Left forelimb (tissue), 1 donor: Measurements from ENCODE around the gene MKLN1.

Source experiments
- DNase-seq: peaks from one replicate; pipeline ENCODE4 v3.0.0-alpha.2; 2018; ENCODE audit warnings: low spot score

MKLN1 gene

GRCh38 chr7:131354390-131354789 lies 26.7 kb downstream of the MKLN1 start:
- no peak for DNase-seq

GRCh38 chr7:131355917-131356777 lies 28.5 kb downstream of the MKLN1 start:
- no peak for DNase-seq

GRCh38 chr7:131357282-131357880 lies 29.7 kb downstream of the MKLN1 start:
- DNase-seq: no peak

GRCh38 chr7:131358636-131359035 lies 31.0 kb downstream of the MKLN1 start:
- no peak for DNase-seq

- DNase-seq: no peak
These were observed 31.6 kb downstream of the MKLN1 start for GRCh38 chr7:131359136-131359776.

- DNase-seq: no peak
These were observed 36.0 kb downstream of the MKLN1 start for GRCh38 chr7:131363719-131364118.

GRCh38 chr7:131364767-131365344 lies 37.2 kb downstream of the MKLN1 start:
- DNase-seq: no peak

GRCh38 chr7:131365838-131366237 lies 38.2 kb downstream of the MKLN1 start:
- DNase-seq: no peak

GRCh38 chr7:131369354-131369753 lies 41.7 kb downstream of the MKLN1 start:
- no peak for DNase-seq

GRCh38 chr7:131370523-131370968 lies 42.9 kb downstream of the MKLN1 start:
- DNase-seq: no peak

GRCh38 chr7:131371411-131371810 lies 43.7 kb downstream of the MKLN1 start:
- DNase-seq: no peak

- DNase-seq: no peak
These were observed 44.9 kb downstream of the MKLN1 start for GRCh38 chr7:131372554-131372953.

GRCh38 chr7:131374821-131375220 lies 47.1 kb downstream of the MKLN1 start:
- DNase-seq: no peak

GRCh38 chr7:131381069-131381838 lies 53.6 kb downstream of the MKLN1 start:
- no peak for DNase-seq

GRCh38 chr7:131383417-131384285 lies 56.0 kb downstream of the MKLN1 start:
- DNase-seq: no peak

- no peak for DNase-seq
These were observed 56.6 kb downstream of the MKLN1 start for GRCh38 chr7:131384286-131384635.

- DNase-seq: no peak
These were observed 57.4 kb downstream of the MKLN1 start for GRCh38 chr7:131385039-131385605.

GRCh38 chr7:131388126-131388525 lies 60.5 kb downstream of the MKLN1 start:
- DNase-seq: no peak

GRCh38 chr7:131390275-131390674 lies 62.6 kb downstream of the MKLN1 start:
- DNase-seq: no peak

GRCh38 chr7:131391145-131391544 lies 63.5 kb downstream of the MKLN1 start:
- no peak for DNase-seq
